Cardiac fibroblast (primary cell): Measurements from ENCODE around the gene SPTBN1.

Experiments
- DNase-seq, 2 donors: peaks; one replicate each; pipeline versions ENCODE4 v3.0.0 to v3.0.0-alpha.2; 2010; ENCODE audit warnings: low read depth in 2 of 2
- H3K4me3 ChIP-seq, 2 donors: replicated peaks in 1 of 2; 1 replicate in 1 of 2; 2 replicates in 1 of 2; pipeline ENCODE4 v1.5.1; 2011; ENCODE audit warnings: low read depth in 2 of 2, low read length in 2 of 2, mild to moderate bottlenecking in 2 of 2, moderate library complexity in 1 of 2
- CTCF ChIP-seq: IDR thresholded peaks from one replicate; pipeline ENCODE4 v1.5.1; 2011; ENCODE audit warnings: low read depth, mild to moderate bottlenecking, low read length, inconsistent platforms

SPTBN1 gene

GRCh38 chr2:54602736-54603322 is 146.7 kb downstream of the SPTBN1 start:
- no peak for TF ChIP-seq CTCF
- no peak overlapping the region for H3K4me3 ChIP-seq
- no peak for DNase-seq

GRCh38 chr2:54603357-54603756 is 147.2 kb downstream of the SPTBN1 start:
- DNase-seq = peak; percentile 38 to 54
- no peak for TF ChIP-seq CTCF
- H3K4me3 ChIP-seq = no peak overlapping the region

- DNase-seq = no peak
- no peak overlapping the region for H3K4me3 ChIP-seq
- no peak for TF ChIP-seq CTCF
These were observed 147.7 kb downstream of the SPTBN1 start for GRCh38 chr2:54603796-54604195.

- no peak for TF ChIP-seq CTCF
- DNase-seq = no peak
- H3K4me3 ChIP-seq = no peak overlapping the region
These were observed 148.7 kb downstream of the SPTBN1 start for GRCh38 chr2:54604871-54605270.

- DNase-seq = peak in 1 of 2 donors; percentile 79
- TF ChIP-seq CTCF = no peak
- no peak overlapping the region for H3K4me3 ChIP-seq
These were observed 149.7 kb downstream of the SPTBN1 start for GRCh38 chr2:54605836-54606235.

GRCh38 chr2:54606393-54606958 is 150.3 kb downstream of the SPTBN1 start:
- no peak for DNase-seq
- H3K4me3 ChIP-seq = no peak overlapping the region
- no peak for TF ChIP-seq CTCF

- no peak for TF ChIP-seq CTCF
- H3K4me3 ChIP-seq = no peak overlapping the region
- no peak for DNase-seq
These were observed 152.1 kb downstream of the SPTBN1 start for GRCh38 chr2:54608224-54608623.
